ENCODE measurements around the gene IFNAR1.
"Not testable (repeated sequence)": the region's sequence is repeated elsewhere in the genome, so short reads cannot be mapped to it uniquely, and the experiment has no call there.

IFNAR1 gene

GRCh38 chr21:33368576-33368975 is 43.8 kb downstream of the IFNAR1 start:
- intact Hi-C loops (cut with DNase I) = loop anchor here (10.0 kb wide), 1 partner anchor 104 kb away; the partner anchor contains the start of gene IL10RB

GRCh38 chr21:33369586-33369985 is 44.8 kb downstream of the IFNAR1 start:
- intact Hi-C loops (cut with DNase I) = loop anchor here (10.0 kb wide), 1 partner anchor 105 kb away; the partner anchor contains the start of gene IL10RB
- DNase-seq = no peak

More at GRCh38 chr21:33368576-33368975, 43.8 kb downstream of the IFNAR1 start:
- no peak for DNase-seq

GRCh38 chr21:33370305-33370704 is 45.5 kb downstream of the IFNAR1 start:
- no peak for DNase-seq
- intact Hi-C loops (cut with DNase I) = no loop called here

GRCh38 chr21:33371366-33371765 is 46.6 kb downstream of the IFNAR1 start:
- no peak for DNase-seq
- intact Hi-C loops (cut with DNase I) = no loop called here

GRCh38 chr21:33372582-33372981 is 47.8 kb downstream of the IFNAR1 start:
- no peak for DNase-seq
- intact Hi-C loops (cut with DNase I) = no loop called here

GRCh38 chr21:33373451-33373850 is 48.7 kb downstream of the IFNAR1 start:
- intact Hi-C loops (cut with DNase I) = no loop called here

GRCh38 chr21:33374080-33374449 is 49.3 kb downstream of the IFNAR1 start:
- intact Hi-C loops (cut with DNase I) = no loop called here
- DNase-seq = no peak

More at GRCh38 chr21:33373451-33373850, 48.7 kb downstream of the IFNAR1 start:
- DNase-seq = no peak

- intact Hi-C loops (cut with DNase I) = no loop called here
- DNase-seq = peak in 28 of 42 donors; percentile 26 to 66 (median 48)
Observed at GRCh38 chr21:33374450-33375096, 49.8 kb downstream of the IFNAR1 start.

GRCh38 chr21:33375101-33375644 is 50.4 kb downstream of the IFNAR1 start:
- DNase-seq = no peak
- intact Hi-C loops (cut with DNase I) = no loop called here

GRCh38 chr21:33377221-33377920 is 52.6 kb downstream of the IFNAR1 start:
- intact Hi-C loops (cut with DNase I) = no loop called here
- DNase-seq = peak in 6 of 42 donors; percentile 11 to 42 (median 24)

GRCh38 chr21:33378081-33378480 is 53.3 kb downstream of the IFNAR1 start:
- intact Hi-C loops (cut with DNase I) = no loop called here

GRCh38 chr21:33379934-33380333 is 55.2 kb downstream of the IFNAR1 start:
- intact Hi-C loops (cut with DNase I) = not testable (repeated sequence)
- DNase-seq = peak in 11 of 42 donors; percentile 14 to 55 (median 40)

More at GRCh38 chr21:33378081-33378480, 53.3 kb downstream of the IFNAR1 start:
- no peak for DNase-seq

GRCh38 chr21:33380483-33380998 is 55.8 kb downstream of the IFNAR1 start:
- peak; percentile 54 to 93 (median 78) for DNase-seq
- intact Hi-C loops (cut with DNase I) = no loop called here

- DNase-seq; intact Hi-C loops (cut with DNase I): not testable (repeated sequence)
Observed at GRCh38 chr21:33381381-33381780, 56.6 kb downstream of the IFNAR1 start.

GRCh38 chr21:33383056-33383888 is 58.5 kb downstream of the IFNAR1 start:
- peak in 21 of 42 donors; percentile 10 to 64 (median 24) for DNase-seq
- intact Hi-C loops (cut with DNase I) = no loop called here

- no peak for DNase-seq
- intact Hi-C loops (cut with DNase I) = no loop called here
Observed at GRCh38 chr21:33384841-33385331, 60.1 kb downstream of the IFNAR1 start.

GRCh38 chr21:33386222-33386784 is 61.5 kb downstream of the IFNAR1 start:
- DNase-seq = no peak
- intact Hi-C loops (cut with DNase I) = no loop called here

- no peak for DNase-seq
- intact Hi-C loops (cut with DNase I) = no loop called here
Observed at GRCh38 chr21:33387294-33387693, 62.5 kb downstream of the IFNAR1 start.

- no peak for DNase-seq
- intact Hi-C loops (cut with DNase I) = no loop called here
Observed at GRCh38 chr21:33388188-33388587, 63.4 kb downstream of the IFNAR1 start.

Measured in head of caudate nucleus (tissue), 42 donors.